ENCODE data around the gene RPS21. TPM values are rescaled to one million over a fixed set of nuclear protein-coding genes. Genes with fewer than 3 reads are reported as not detected.

RPS21 gene
- total RNA-seq, 1 experiment from 2014 or later = 1,761 TPM

- ATAC-seq (no peak), DNase-seq (ENCODE audit: low read depth, low spot score) (no peak)
- in situ Hi-C loops (cut with HindIII; ENCODE audit: low pct_unique_long_range_greater_than_20kb, low sequenced_read_pairs) (no loop called here), intact Hi-C loops (cut with micrococcal nuclease; ENCODE audit: unreplicated experiment) (no loop called here)
- CTCF ChIA-PET = no interaction called here
- Histone ChIP-seq H3K27me3 (ENCODE audit: control insufficient read depth, insufficient read depth, low read length) (no peaks in the 10 kb centered on the region), H3K4me3 (ENCODE audit: low read depth in 2 of 2, low read length in 2 of 2) (no peak overlapping the region), H3K4me1 (ENCODE audit: control insufficient read depth, insufficient read depth, low read length) (peaks cover 18% of the 10 kb centered on the region), H3K27ac (ENCODE audit: low read length) (no peak overlapping the region), H3K36me3 (ENCODE audit: control insufficient read depth, insufficient read depth, low read length) (peaks cover 19% of the 10 kb centered on the region), H3K9me3 (ENCODE audit: control insufficient read depth, insufficient read depth, low read depth, low read length) (no peaks in the 10 kb centered on the region; the same call in 1 of the 2 replicates)
- no TSS peak for BruUV-seq (replicated peaks)
- POLR2A ChIA-PET = no interaction called here
- TF ChIP-seq POLR2AphosphoS5 (IDR thresholded peaks at IDR 0.05; ENCODE audit: low read depth, low read length) = no peak
- no peak for TF ChIP-seq TCF7L2 (IDR thresholded peaks at IDR 0.05; ENCODE audit: low read depth, low read length)
- no peak for TF ChIP-seq CTCF (IDR thresholded peaks at IDR 0.05)
- no peak for TF ChIP-seq SIN3A (IDR thresholded peaks at IDR 0.05; ENCODE audit: borderline replicate concordance, insufficient read depth, low read depth, low read length)
- TF ChIP-seq REST (IDR thresholded peaks at IDR 0.05; ENCODE audit: insufficient read depth in 1 of 2, low read depth in 2 of 2, low read length in 1 of 2) = no peak
Measured at GRCh38 chr20:62346398-62347150, 40.3 kb upstream of the RPS21 start.

- CTCF ChIA-PET = no interaction called here
- BruUV-seq (replicated peaks) = no TSS peak
- H3K36me3 ChIP-seq (ENCODE audit: control insufficient read depth, insufficient read depth, low read length) = peaks cover 16% of the 10 kb centered on the region
- no peak for DNase-seq (ENCODE audit: low read depth, low spot score)
- TF ChIP-seq POLR2AphosphoS5 (IDR thresholded peaks at IDR 0.05; ENCODE audit: low read depth, low read length) (no peak), REST (IDR thresholded peaks at IDR 0.05; ENCODE audit: insufficient read depth in 1 of 2, low read depth in 2 of 2, low read length in 1 of 2) (no peak), CTCF (IDR thresholded peaks at IDR 0.05) (no peak), TCF7L2 (IDR thresholded peaks at IDR 0.05; ENCODE audit: low read depth, low read length) (no peak), SIN3A (IDR thresholded peaks at IDR 0.05; ENCODE audit: borderline replicate concordance, insufficient read depth, low read depth, low read length) (no peak)
- no peaks in the 10 kb centered on the region; the same call in 1 of the 2 replicates for H3K9me3 ChIP-seq (ENCODE audit: control insufficient read depth, insufficient read depth, low read depth, low read length)
- H3K4me3 ChIP-seq (ENCODE audit: low read depth in 2 of 2, low read length in 2 of 2) = no peak overlapping the region
- POLR2A ChIA-PET = no interaction called here
- intact Hi-C loops (cut with micrococcal nuclease; ENCODE audit: unreplicated experiment) (no loop called here), in situ Hi-C loops (cut with HindIII; ENCODE audit: low pct_unique_long_range_greater_than_20kb, low sequenced_read_pairs) (no loop called here)
- H3K27me3 ChIP-seq (ENCODE audit: control insufficient read depth, insufficient read depth, low read length) = no peaks in the 10 kb centered on the region
- no peak overlapping the region for H3K27ac ChIP-seq (ENCODE audit: low read length)
- ATAC-seq = no peak
- peaks cover 23% of the 10 kb centered on the region for H3K4me1 ChIP-seq (ENCODE audit: control insufficient read depth, insufficient read depth, low read length)
Measured at GRCh38 chr20:62347151-62347404, 39.8 kb upstream of the RPS21 start.
